Large intestine (tissue), 3 donors: ENCODE measurements around the gene EHD2. TPM values are rescaled to one million over a fixed set of nuclear protein-coding genes. Genes with fewer than 3 reads are reported as not detected.
"Not testable (repeated sequence)": the region's sequence is repeated elsewhere in the genome, so short reads cannot be mapped to it uniquely, and the experiment has no call there.

Experiments used
- DNase-seq, 2 donors: peaks; one replicate each; pipeline versions ENCODE4 v3.0.0 to v3.0.0-alpha.2; 2013
- H3K27ac ChIP-seq: one replicate; pipeline ENCODE4 v1.5.1; 2013; ENCODE audit warnings: low read length
- H3K27me3 ChIP-seq: 2 replicates; pipeline ENCODE4 v1.6.1; 2013; ENCODE audit warnings: low read length; ENCODE audit not compliant: control insufficient read depth, insufficient read depth
- H3K36me3 ChIP-seq: 2 replicates; pipeline ENCODE4 v1.6.1; 2013; ENCODE audit warnings: low read length; ENCODE audit not compliant: control insufficient read depth, insufficient read depth
- H3K4me1 ChIP-seq: one replicate; pipeline ENCODE4 v1.6.1; 2013; ENCODE audit warnings: low read length; ENCODE audit not compliant: control insufficient read depth, insufficient read depth
- H3K4me3 ChIP-seq: one replicate; pipeline ENCODE4 v1.5.1; 2013; ENCODE audit warnings: low read length
- H3K9me3 ChIP-seq: one replicate; pipeline ENCODE4 v1.6.1; 2013; ENCODE audit warnings: mild to moderate bottlenecking, low read depth, low read length, moderate library complexity; ENCODE audit not compliant: control insufficient read depth
- WGBS: methylation state at CpG from one replicate; pipeline ENCODE4 v1.1.5; 2013; ENCODE audit warnings: low lambda C conversion rate; ENCODE audit not compliant: insufficient coverage; 5-methylcytosine and 5-hydroxymethylcytosine counted together
- polyA plus RNA-seq: library from polyadenylated mRNA; unstranded; fragments of 120-200 nt; gene quantifications from one replicate; pipeline ENCODE4 v1.2.1, GENCODE V29; 2013

EHD2 gene
- polyA plus RNA-seq, 1 donor: 31.4 TPM

GRCh38 chr19:47729468-47729798 lies 16.2 kb downstream of the EHD2 start:
- Histone ChIP-seq H3K9me3 (peaks cover 4% of the 10 kb centered on the region), H3K4me3 (no peak overlapping the region), H3K27me3 (peaks cover 31% of the 10 kb centered on the region), H3K4me1 (peaks cover 3% of the 10 kb centered on the region), H3K36me3 (peaks cover 11% of the 10 kb centered on the region), H3K27ac (no peak overlapping the region)
- DNase-seq: peak in 1 of 2 donors; percentile 30
- 0% methylated on average over 2 of the region's 9 CpGs for WGBS

GRCh38 chr19:47729799-47730520 lies 16.7 kb downstream of the EHD2 start:
- DNase-seq: peak in 1 of 2 donors; percentile 32
- Histone ChIP-seq H3K27ac (no peak overlapping the region), H3K4me1 (peaks cover 3% of the 10 kb centered on the region), H3K9me3 (peaks cover 4% of the 10 kb centered on the region), H3K36me3 (peaks cover 12% of the 10 kb centered on the region), H3K4me3 (no peak overlapping the region), H3K27me3 (peaks cover 31% of the 10 kb centered on the region)
- WGBS: 10% methylated on average over 4 of the region's 30 CpGs

DNA sequence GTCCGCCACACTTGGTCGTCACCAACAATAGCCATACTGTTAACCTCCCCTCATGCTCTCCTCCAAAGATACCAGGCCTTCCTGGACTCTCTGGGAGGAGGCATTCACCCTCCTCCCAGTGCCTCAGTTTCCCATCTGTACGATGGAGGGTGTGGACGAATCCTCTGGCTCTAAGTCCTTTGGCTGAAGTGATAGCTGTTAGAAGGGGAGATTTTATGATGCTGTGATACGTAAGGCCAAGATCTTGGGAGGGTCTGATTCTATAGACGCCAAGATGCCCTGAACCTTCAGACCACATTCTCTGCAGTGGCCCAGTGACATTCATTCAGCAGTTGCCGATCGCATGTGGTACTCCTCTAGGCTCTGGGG lies 17.3 kb downstream of the EHD2 start:
- peaks cover 15% of the 10 kb centered on the region for H3K36me3 ChIP-seq
- no CpG with 5 or more reads among the region's 8 CpGs for WGBS
- H3K4me1 ChIP-seq: peaks cover 3% of the 10 kb centered on the region
- peaks cover 28% of the 10 kb centered on the region for H3K27me3 ChIP-seq
- no peak for DNase-seq
- H3K27ac ChIP-seq: no peak overlapping the region
- H3K4me3 ChIP-seq: no peak overlapping the region
- H3K9me3 ChIP-seq: peaks cover 4% of the 10 kb centered on the region

DNA sequence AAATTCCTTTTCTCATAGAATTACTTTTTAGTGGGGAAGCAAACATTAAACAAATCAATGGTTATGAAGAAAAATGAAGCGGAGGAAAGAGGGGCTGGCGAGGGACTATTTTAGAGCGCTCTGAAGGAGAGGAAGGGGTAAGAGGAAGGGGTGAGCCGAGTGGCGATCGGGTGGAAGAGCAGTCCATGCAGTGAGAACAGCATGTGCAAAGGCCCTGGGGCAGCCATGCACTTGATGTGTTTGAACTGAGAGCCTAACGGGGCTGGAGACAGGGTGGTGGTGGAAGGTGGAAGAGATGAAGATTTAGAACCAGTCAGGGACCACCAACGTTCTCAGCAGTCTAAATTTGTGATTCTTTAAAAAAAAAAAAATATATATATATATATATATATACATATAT lies 17.7 kb downstream of the EHD2 start:
- no peak for DNase-seq
- Histone ChIP-seq H3K27me3 (peaks cover 26% of the 10 kb centered on the region), H3K36me3 (peaks cover 15% of the 10 kb centered on the region), H3K4me3 (no peak overlapping the region), H3K27ac (no peak overlapping the region), H3K4me1 (peaks cover 3% of the 10 kb centered on the region), H3K9me3 (peaks cover 1% of the 10 kb centered on the region)
- no CpG with 5 or more reads among the region's 8 CpGs for WGBS

GRCh38 chr19:47735131-47735530 lies 21.9 kb downstream of the EHD2 start:
- peaks cover 2% of the 10 kb centered on the region for H3K4me1 ChIP-seq
- H3K36me3 ChIP-seq: peaks cover 24% of the 10 kb centered on the region
- peaks cover 3% of the 10 kb centered on the region for H3K9me3 ChIP-seq
- 80% methylated on average over 1 of the region's 4 CpGs for WGBS
- no peak overlapping the region for H3K4me3 ChIP-seq
- no peak overlapping the region for H3K27ac ChIP-seq
- H3K27me3 ChIP-seq: peaks cover 8% of the 10 kb centered on the region
- DNase-seq: no peak

- H3K4me3 ChIP-seq: no peak overlapping the region
- H3K27me3 ChIP-seq: peaks cover 4% of the 10 kb centered on the region
- peaks cover 11% of the 10 kb centered on the region for H3K9me3 ChIP-seq
- H3K27ac ChIP-seq: no peak overlapping the region
- no peak for DNase-seq
- WGBS: no CpG with 5 or more reads among the region's 48 CpGs
- peaks cover 17% of the 10 kb centered on the region for H3K4me1 ChIP-seq
- peaks cover 20% of the 10 kb centered on the region for H3K36me3 ChIP-seq
Observed at GRCh38 chr19:47740866-47741519, 27.8 kb downstream of the EHD2 start.

DNA sequence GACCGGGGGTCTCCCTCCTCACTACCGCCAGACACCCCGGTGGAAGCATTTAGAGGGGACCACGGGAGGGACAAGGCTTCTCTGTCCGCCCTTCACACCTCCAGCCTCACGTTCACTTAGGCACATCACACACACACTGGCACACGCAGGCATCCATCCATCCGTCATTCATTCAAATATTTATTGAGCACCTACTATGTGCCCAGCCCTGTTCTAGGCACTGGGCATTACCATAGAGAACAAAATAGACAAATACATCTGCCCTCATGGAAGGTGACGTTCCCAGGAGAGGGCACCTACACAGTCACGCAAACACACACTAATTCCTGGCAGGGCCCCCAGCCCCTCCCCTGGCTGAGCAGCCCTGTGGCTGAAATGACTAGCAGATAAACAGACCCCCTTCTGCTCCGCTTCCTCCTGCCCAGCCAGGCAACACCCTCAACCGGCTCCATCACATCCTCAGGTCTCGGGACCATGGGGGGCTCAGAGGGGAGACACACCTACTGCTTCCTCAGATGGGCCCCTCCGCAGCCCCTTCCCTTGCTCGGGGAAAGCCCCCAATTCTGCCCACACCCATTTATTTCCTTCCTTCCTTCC lies 28.4 kb downstream of the EHD2 start:
- DNase-seq: no peak
- H3K4me1 ChIP-seq: peaks cover 17% of the 10 kb centered on the region
- no peak overlapping the region for H3K27ac ChIP-seq
- H3K9me3 ChIP-seq: peaks cover 10% of the 10 kb centered on the region
- H3K36me3 ChIP-seq: peaks cover 15% of the 10 kb centered on the region
- H3K27me3 ChIP-seq: peaks cover 4% of the 10 kb centered on the region
- WGBS: 76% methylated on average over 3 of the region's 15 CpGs
- H3K4me3 ChIP-seq: no peak overlapping the region

DNA sequence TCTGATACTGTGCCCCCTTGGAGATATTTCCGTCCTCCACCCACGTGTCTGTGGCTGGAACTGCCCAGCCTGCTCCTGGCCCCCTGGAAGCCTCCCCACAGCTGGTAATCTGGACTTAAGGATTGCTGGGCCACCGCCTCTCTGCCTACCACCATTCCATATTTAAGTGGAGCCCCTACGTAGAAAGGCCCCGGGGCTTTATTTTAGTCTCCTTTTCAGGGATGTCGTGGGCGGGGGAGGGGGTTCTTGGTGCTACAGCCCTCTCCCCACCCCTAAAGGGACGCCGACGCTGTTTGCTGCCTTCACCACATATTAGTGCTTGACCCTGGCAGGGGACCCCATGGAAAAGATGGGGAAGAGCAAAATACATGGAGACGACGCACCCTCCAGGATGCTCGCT lies 29.4 kb downstream of the EHD2 start:
- DNase-seq: no peak
- peaks cover 8% of the 10 kb centered on the region for H3K9me3 ChIP-seq
- no peak overlapping the region for H3K4me3 ChIP-seq
- H3K36me3 ChIP-seq: peaks cover 18% of the 10 kb centered on the region
- H3K4me1 ChIP-seq: peaks cover 17% of the 10 kb centered on the region
- H3K27ac ChIP-seq: peak overlapping the region; percentile 73
- WGBS: 0% methylated on average over 1 of the region's 13 CpGs
- H3K27me3 ChIP-seq: peaks cover 4% of the 10 kb centered on the region

DNA sequence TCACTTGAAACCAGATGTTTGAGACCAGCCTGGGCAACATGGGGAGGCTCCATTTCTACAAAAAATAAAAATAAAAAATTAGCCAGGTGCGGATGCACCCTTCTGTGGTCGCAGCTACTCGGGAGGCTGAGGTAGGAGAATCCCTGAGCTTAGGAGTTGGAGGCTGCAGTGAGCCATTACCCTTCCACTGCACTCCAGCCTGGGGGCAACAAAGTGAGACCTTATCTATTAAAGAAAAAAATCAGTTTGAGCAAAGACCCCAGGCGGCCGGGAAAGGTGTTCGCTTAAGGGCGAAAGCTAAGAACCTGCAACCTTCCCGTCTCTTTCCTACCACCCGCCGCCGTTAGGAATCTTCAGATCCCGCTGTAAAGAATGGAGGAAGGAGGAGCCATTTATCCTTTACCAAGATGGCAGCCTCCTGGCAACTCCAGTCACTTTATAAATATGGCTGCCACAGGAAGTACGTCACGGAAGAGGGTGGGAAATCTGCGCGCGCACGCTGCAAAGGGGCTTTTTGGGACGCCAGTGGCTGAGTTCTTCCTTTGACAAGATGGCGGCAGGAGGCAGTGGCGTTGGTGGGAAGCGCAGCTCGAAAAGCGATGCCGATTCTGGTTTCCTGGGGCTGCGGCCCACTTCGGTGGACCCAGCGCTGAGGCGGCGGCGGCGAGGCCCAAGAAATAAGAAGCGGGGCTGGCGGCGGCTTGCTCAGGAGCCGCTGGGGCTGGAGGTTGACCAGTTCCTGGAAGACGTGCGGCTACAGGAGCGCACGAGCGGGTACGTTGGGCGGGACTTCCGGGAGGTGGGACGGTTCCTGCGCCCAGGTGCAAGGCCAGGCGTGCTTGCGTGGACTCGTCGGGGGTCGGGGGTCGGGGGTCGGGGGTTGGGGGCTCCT lies 32.0 kb downstream of the EHD2 start, which contains the start of gene NOP53:
NOP53 (plus strand) TSS at position 537 of the 892 bp plus-strand sequence; CDS start at position 551, 14 bp downstream.
- H3K9me3 ChIP-seq: peaks cover 8% of the 10 kb centered on the region
- peaks cover 33% of the 10 kb centered on the region for H3K36me3 ChIP-seq
- peak within 1 kb of the TSS; percentile 89 for H3K27ac ChIP-seq
- peak within 1 kb of the TSS; percentile 97 for H3K4me3 ChIP-seq
- no CpG with 5 or more reads among the region's 53 CpGs for WGBS
- H3K27me3 ChIP-seq: peaks cover 4% of the 10 kb centered on the region
- peak; percentile 96 to 97 for DNase-seq
- peaks cover 17% of the 10 kb centered on the region for H3K4me1 ChIP-seq

DNA sequence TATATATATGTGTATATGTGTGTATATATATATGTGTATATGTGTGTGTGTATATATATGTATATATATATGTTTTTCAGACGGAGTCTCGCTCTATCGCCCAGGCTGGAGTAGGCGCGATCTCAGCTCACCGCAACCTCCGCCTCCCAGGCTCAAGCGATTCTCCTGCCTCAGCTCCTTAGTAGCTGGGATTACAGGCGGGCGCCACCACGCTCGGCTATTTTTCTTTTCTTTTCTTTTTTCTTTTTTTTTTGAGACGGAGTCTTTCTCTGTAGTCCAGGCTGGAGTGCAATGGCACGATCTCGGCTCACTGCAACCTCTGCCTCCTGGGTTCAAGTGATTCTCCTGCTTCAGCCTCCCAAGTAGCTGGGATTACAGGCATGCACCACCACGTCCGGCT lies 32.9 kb downstream of the EHD2 start:
- not testable (repeated sequence) for DNase-seq, H3K27ac ChIP-seq, H3K27me3 ChIP-seq, H3K9me3 ChIP-seq
- H3K4me3 ChIP-seq: peak overlapping the region; percentile 97
- H3K36me3 ChIP-seq: peaks cover 40% of the 10 kb centered on the region
- H3K4me1 ChIP-seq: peaks cover 17% of the 10 kb centered on the region
- 59% methylated on average over 6 of the region's 17 CpGs for WGBS
